Measurements from ENCODE around the gene IL4. TPM values are rescaled to one million over a fixed set of nuclear protein-coding genes. Genes with fewer than 3 reads are reported as not detected.

The IL4 gene
- total and polyA plus RNA-seq, 9 of the 15 experiments (the other 6 are each of a cell fraction or from before 2014, with no cell fraction given): 0.22 to 0.62 TPM; not detected in 7

DNA sequence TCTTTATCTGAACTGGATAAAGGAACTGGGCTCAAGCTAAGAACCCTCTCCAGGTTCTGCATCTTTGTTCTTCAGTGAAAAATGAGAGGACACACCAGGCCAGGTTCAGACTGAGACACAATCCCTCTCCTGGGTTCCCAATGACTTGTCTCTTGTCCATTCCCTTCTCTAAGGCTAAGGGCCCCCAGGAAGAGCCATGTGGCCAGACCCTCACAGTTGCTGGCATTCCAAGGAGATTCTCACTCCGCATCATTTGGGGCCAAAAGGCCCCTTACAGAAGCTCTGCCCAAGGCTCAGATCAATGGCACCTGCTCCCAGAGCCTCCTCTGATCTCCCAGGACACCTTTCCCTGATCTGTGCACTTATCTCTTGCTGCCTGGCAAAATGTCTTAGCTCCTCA, 4.9 kb downstream of the IL4 start:
- DNase-seq (ENCODE audit: extremely low read depth in 1 of 4, low spot score in 3 of 4) (no peak), ATAC-seq (no peak), FAIRE-seq (no peak)
- no peak for TF ChIP-seq ZNF57 (CRISPR knock-in tag; IDR thresholded peaks at IDR 0.05)
- TF ChIP-seq NR2F6 (CRISPR knock-in tag; IDR thresholded peaks at IDR 0.05): no peak
- ChIA-PET CTCF (ENCODE audit: low intra/inter-chr PET ratio) (no interaction called here), POLR2A (interaction anchor here (0.9 to 2.3 kb wide), 3 partner anchors 11 to 20 kb away, joined by 3 to 8 read pairs (median 5); no protein-coding TSS in a partner anchor)
- Histone ChIP-seq H3K36me3 (ENCODE audit: control insufficient read depth, insufficient read depth, low read length) (no peaks in the 10 kb centered on the region), H4K20me1 (replicated peaks; ENCODE audit: control insufficient read depth, insufficient read depth, low read length) (no peaks in the 10 kb centered on the region), H3K4me1 (replicated peaks in 1 of 2; ENCODE audit: control insufficient read depth in 2 of 2, insufficient read depth in 2 of 2, low read length in 2 of 2) (peaks cover 10 to 37% of the 10 kb centered on the region in 2 experiments; a peak in 4 of 5 replicates), H3K9me3 (replicated peaks; ENCODE audit: control insufficient read depth, insufficient read depth, low read depth, low read length) (no peaks in the 10 kb centered on the region), H3K4me3 (no peak overlapping the region), H3K9ac (ENCODE audit: insufficient read depth in 1 of 2, low read depth in 2 of 2, low read length in 2 of 2) (peak overlapping the region in 1 of 2 experiments; percentile 0; a peak in 1 of 4 replicates), H3K9me1 (ENCODE audit: control insufficient read depth, insufficient read depth, low read length) (no peaks in the 10 kb centered on the region), H3K79me2 (ENCODE audit: control insufficient read depth, insufficient read depth, low read length) (no peaks in the 10 kb centered on the region), H2AFZ (ENCODE audit: low read depth, low read length) (peak overlapping the region; percentile 18; the same call in 1 of the 2 replicates), H3K27ac (ENCODE audit: extremely low read depth, low read depth, low read length) (no peak overlapping the region), H3K4me2 (ENCODE audit: insufficient read depth, low read length) (no peak overlapping the region), H3K27me3 (ENCODE audit: control insufficient read depth in 2 of 2, insufficient read depth in 2 of 2, low read length in 2 of 2) (no peaks in the 10 kb centered on the region)
- WGBS (ENCODE audit: insufficient coverage, low coverage, missing lambda C conversion rate): 92% methylated on average over 1 of the region's 1 CpG
- BruUV-seq (replicated peaks): no TSS peak
- in situ Hi-C loops (cut with MboI) (no loop called here), intact Hi-C loops (cut with micrococcal nuclease) (loop anchor here (10.0 kb wide), 1 partner anchor 206 kb away; no protein-coding TSS in a partner anchor)

DNA sequence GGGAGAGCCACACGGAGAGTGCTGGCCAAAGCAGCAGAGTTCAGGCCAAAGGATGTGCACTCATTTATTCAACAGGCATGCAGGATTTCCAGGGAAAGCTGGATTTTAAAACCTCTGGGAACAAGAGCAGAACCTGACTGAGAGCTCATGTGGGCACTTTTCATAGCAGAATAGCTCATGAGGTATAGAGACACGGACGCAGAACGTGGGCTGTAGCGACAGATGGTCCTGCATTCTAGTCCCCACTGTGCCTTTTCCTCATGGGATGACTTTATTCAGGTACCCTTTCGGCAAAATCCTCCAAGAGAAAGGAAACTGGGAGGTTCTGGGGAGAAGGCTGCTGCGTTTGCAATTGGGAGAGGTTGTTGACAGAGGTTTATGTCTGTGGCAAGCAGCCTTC, 5.4 kb downstream of the IL4 start:
- Histone ChIP-seq H2AFZ (ENCODE audit: low read depth, low read length) (peak overlapping the region; percentile 18; the same call in 1 of the 2 replicates), H3K9ac (ENCODE audit: insufficient read depth in 1 of 2, low read depth in 2 of 2, low read length in 2 of 2) (peak overlapping the region in 1 of 2 experiments; percentile 0; a peak in 1 of 4 replicates), H3K27ac (ENCODE audit: extremely low read depth, low read depth, low read length) (no peak overlapping the region), H3K9me1 (ENCODE audit: control insufficient read depth, insufficient read depth, low read length) (no peaks in the 10 kb centered on the region), H3K27me3 (ENCODE audit: control insufficient read depth in 2 of 2, insufficient read depth in 2 of 2, low read length in 2 of 2) (no peaks in the 10 kb centered on the region), H3K4me3 (no peak overlapping the region), H3K4me1 (replicated peaks in 1 of 2; ENCODE audit: control insufficient read depth in 2 of 2, insufficient read depth in 2 of 2, low read length in 2 of 2) (peaks cover 10 to 37% of the 10 kb centered on the region in 2 experiments), H3K79me2 (ENCODE audit: control insufficient read depth, insufficient read depth, low read length) (no peaks in the 10 kb centered on the region), H3K9me3 (replicated peaks; ENCODE audit: control insufficient read depth, insufficient read depth, low read depth, low read length) (no peaks in the 10 kb centered on the region), H3K4me2 (ENCODE audit: insufficient read depth, low read length) (no peak overlapping the region), H3K36me3 (ENCODE audit: control insufficient read depth, insufficient read depth, low read length) (no peaks in the 10 kb centered on the region), H4K20me1 (replicated peaks; ENCODE audit: control insufficient read depth, insufficient read depth, low read length) (no peaks in the 10 kb centered on the region)
- intact Hi-C loops (cut with micrococcal nuclease): loop anchor here (10.0 kb wide), 1 partner anchor 206 kb away; no protein-coding TSS in a partner anchor
- POLR2A ChIA-PET: interaction anchor here (0.9 to 2.3 kb wide), 3 partner anchors 11 to 19 kb away, joined by 3 to 8 read pairs (median 5); no protein-coding TSS in a partner anchor
- no TSS peak for BruUV-seq (replicated peaks)
- DNase-seq (ENCODE audit: extremely low read depth in 1 of 4, low spot score in 3 of 4): no peak
- CTCF ChIA-PET (ENCODE audit: low intra/inter-chr PET ratio): no interaction called here
- no peak for FAIRE-seq
- WGBS (ENCODE audit: insufficient coverage, low coverage, missing lambda C conversion rate): 75% methylated on average over 7 of the region's 7 CpGs
- TF ChIP-seq POLR2AphosphoS2 (IDR thresholded peaks at IDR 0.05; ENCODE audit: low read length) (no peak), ZNF717 (CRISPR knock-in tag; IDR thresholded peaks at IDR 0.05) (no peak), ZNF408 (CRISPR knock-in tag; IDR thresholded peaks at IDR 0.05; ENCODE audit: low read depth) (no peak), EWSR1 (IDR thresholded peaks at IDR 0.05; ENCODE audit: borderline replicate concordance, low read depth, partially characterized antibody) (no peak), RFX1 (IDR thresholded peaks at IDR 0.05) (no peak), RCOR1 (IDR thresholded peaks at IDR 0.05; ENCODE audit: borderline replicate concordance in 1 of 2, low read depth in 2 of 2, low read length in 2 of 2) (no peak)
- TF ChIP-seq, protein P1, sequence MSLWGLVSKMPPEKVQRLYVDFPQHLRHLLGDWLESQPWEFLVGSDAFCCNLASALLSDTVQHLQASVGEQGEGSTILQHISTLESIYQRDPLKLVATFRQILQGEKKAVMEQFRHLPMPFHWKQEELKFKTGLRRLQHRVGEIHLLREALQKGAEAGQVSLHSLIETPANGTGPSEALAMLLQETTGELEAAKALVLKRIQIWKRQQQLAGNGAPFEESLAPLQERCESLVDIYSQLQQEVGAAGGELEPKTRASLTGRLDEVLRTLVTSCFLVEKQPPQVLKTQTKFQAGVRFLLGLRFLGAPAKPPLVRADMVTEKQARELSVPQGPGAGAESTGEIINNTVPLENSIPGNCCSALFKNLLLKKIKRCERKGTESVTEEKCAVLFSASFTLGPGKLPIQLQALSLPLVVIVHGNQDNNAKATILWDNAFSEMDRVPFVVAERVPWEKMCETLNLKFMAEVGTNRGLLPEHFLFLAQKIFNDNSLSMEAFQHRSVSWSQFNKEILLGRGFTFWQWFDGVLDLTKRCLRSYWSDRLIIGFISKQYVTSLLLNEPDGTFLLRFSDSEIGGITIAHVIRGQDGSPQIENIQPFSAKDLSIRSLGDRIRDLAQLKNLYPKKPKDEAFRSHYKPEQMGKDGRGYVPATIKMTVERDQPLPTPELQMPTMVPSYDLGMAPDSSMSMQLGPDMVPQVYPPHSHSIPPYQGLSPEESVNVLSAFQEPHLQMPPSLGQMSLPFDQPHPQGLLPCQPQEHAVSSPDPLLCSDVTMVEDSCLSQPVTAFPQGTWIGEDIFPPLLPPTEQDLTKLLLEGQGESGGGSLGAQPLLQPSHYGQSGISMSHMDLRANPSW (CRISPR knock-in tag; IDR thresholded peaks at IDR 0.05): no peak
- TF ChIP-seq, protein P2, sequence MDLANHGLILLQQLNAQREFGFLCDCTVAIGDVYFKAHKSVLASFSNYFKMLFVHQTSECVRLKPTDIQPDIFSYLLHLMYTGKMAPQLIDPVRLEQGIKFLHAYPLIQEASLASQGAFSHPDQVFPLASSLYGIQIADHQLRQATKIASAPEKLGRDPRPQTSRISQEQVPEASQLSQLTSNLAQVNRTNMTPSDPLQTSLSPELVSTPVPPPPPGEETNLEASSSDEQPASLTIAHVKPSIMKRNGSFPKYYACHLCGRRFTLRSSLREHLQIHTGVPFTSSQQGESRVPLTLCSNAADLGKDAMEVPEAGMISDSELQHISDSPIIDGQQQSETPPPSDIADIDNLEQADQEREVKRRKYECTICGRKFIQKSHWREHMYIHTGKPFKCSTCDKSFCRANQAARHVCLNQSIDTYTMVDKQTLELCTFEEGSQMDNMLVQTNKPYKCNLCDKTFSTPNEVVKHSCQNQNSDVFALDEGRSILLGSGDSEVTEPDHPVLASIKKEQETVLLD (IDR thresholded peaks at IDR 0.05): no peak
- TF ChIP-seq, protein P3, sequence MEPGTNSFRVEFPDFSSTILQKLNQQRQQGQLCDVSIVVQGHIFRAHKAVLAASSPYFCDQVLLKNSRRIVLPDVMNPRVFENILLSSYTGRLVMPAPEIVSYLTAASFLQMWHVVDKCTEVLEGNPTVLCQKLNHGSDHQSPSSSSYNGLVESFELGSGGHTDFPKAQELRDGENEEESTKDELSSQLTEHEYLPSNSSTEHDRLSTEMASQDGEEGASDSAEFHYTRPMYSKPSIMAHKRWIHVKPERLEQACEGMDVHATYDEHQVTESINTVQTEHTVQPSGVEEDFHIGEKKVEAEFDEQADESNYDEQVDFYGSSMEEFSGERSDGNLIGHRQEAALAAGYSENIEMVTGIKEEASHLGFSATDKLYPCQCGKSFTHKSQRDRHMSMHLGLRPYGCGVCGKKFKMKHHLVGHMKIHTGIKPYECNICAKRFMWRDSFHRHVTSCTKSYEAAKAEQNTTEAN (CRISPR knock-in tag; IDR thresholded peaks at IDR 0.05): no peak
- no peak for ATAC-seq
- in situ Hi-C loops (cut with MboI): no loop called here

Measured in K562 (cell line).